ENCODE measurements around the gene COL6A1. TPM values are rescaled to one million over a fixed set of nuclear protein-coding genes. Genes with fewer than 3 reads are reported as not detected.

The COL6A1 gene
- total and polyA plus RNA-seq, 2 experiments from 2014 or later, result 296 to 592 TPM

- H4K20me1 ChIP-seq (ENCODE audit: insufficient read depth, poor library complexity, severe bottlenecking), result no peaks in the 10 kb centered on the region
- H3K79me2 ChIP-seq, result peaks cover 11% of the 10 kb centered on the region
- no peak for DNase-seq (ENCODE audit: low spot score)
- no peak overlapping the region for H3K4me2 ChIP-seq
- no peaks in the 10 kb centered on the region for H3K36me3 ChIP-seq (replicated peaks; ENCODE audit: insufficient read depth, low read depth)
- WGBS (ENCODE audit: low lambda C conversion rate, missing lambda C conversion rate), result 93% methylated on average over 20 of the region's 32 CpGs
- H3K4me1 ChIP-seq (ENCODE audit: insufficient read depth), result no peaks in the 10 kb centered on the region
- H3K27ac ChIP-seq, result no peak overlapping the region
- H3K9me3 ChIP-seq (ENCODE audit: low read depth), result no peaks in the 10 kb centered on the region
- no peaks in the 10 kb centered on the region for H3K27me3 ChIP-seq
- TF ChIP-seq CTCF (IDR thresholded peaks at IDR 0.05; ENCODE audit: poor library complexity), result no peak
- no peak for TF ChIP-seq EZH2phosphoT487 (IDR thresholded peaks at IDR 0.05; ENCODE audit: low read depth, severe bottlenecking, unreplicated experiment)
- TF ChIP-seq EZH2 (IDR thresholded peaks at IDR 0.05; ENCODE audit: borderline replicate concordance), result no peak
- H3K4me3 ChIP-seq, result no peak overlapping the region
- H2AFZ ChIP-seq, result no peak overlapping the region
- no peaks in the 10 kb centered on the region for H3K9me2 ChIP-seq (replicated peaks; ENCODE audit: insufficient read depth)
These were observed 7.9 kb downstream of the COL6A1 start for GRCh38 chr21:45989355-45990048.

- WGBS (ENCODE audit: low lambda C conversion rate, missing lambda C conversion rate), result 92% methylated on average over 16 of the region's 30 CpGs
- Histone ChIP-seq H3K4me2 (no peak overlapping the region), H4K20me1 (ENCODE audit: insufficient read depth, poor library complexity, severe bottlenecking) (no peaks in the 10 kb centered on the region), H3K9me3 (ENCODE audit: low read depth) (no peaks in the 10 kb centered on the region), H3K4me1 (ENCODE audit: insufficient read depth) (peaks cover 4% of the 10 kb centered on the region), H3K4me3 (no peak overlapping the region), H3K79me2 (peaks cover 4% of the 10 kb centered on the region), H2AFZ (no peak overlapping the region), H3K27me3 (no peaks in the 10 kb centered on the region), H3K36me3 (replicated peaks; ENCODE audit: insufficient read depth, low read depth) (no peaks in the 10 kb centered on the region), H3K9me2 (replicated peaks; ENCODE audit: insufficient read depth) (no peaks in the 10 kb centered on the region), H3K27ac (no peak overlapping the region)
- TF ChIP-seq EZH2 (IDR thresholded peaks at IDR 0.05; ENCODE audit: borderline replicate concordance), result no peak
- TF ChIP-seq CTCF (IDR thresholded peaks at IDR 0.05; ENCODE audit: poor library complexity), result no peak
- no peak for DNase-seq (ENCODE audit: low spot score)
These were observed 8.6 kb downstream of the COL6A1 start for GRCh38 chr21:45990049-45990711.

GRCh38 chr21:45990741-45991605, 9.4 kb downstream of the COL6A1 start:
- H3K27me3 ChIP-seq, result no peaks in the 10 kb centered on the region
- H3K9me3 ChIP-seq (ENCODE audit: low read depth), result no peaks in the 10 kb centered on the region
- H3K79me2 ChIP-seq, result no peaks in the 10 kb centered on the region
- H3K9me2 ChIP-seq (replicated peaks; ENCODE audit: insufficient read depth), result no peaks in the 10 kb centered on the region
- H3K27ac ChIP-seq, result no peak overlapping the region
- peaks cover 11% of the 10 kb centered on the region for H3K4me1 ChIP-seq (ENCODE audit: insufficient read depth)
- H3K4me3 ChIP-seq, result no peak overlapping the region
- H4K20me1 ChIP-seq (ENCODE audit: insufficient read depth, poor library complexity, severe bottlenecking), result no peaks in the 10 kb centered on the region
- WGBS (ENCODE audit: low lambda C conversion rate, missing lambda C conversion rate), result 93% methylated on average over 29 of the region's 45 CpGs
- no peak overlapping the region for H2AFZ ChIP-seq
- no peaks in the 10 kb centered on the region for H3K36me3 ChIP-seq (replicated peaks; ENCODE audit: insufficient read depth, low read depth)
- no peak for DNase-seq (ENCODE audit: low spot score)
- H3K4me2 ChIP-seq, result no peak overlapping the region
- TF ChIP-seq EZH2phosphoT487 (IDR thresholded peaks at IDR 0.05; ENCODE audit: low read depth, severe bottlenecking, unreplicated experiment) (no peak), EZH2 (IDR thresholded peaks at IDR 0.05; ENCODE audit: borderline replicate concordance) (no peak), CTCF (IDR thresholded peaks at IDR 0.05; ENCODE audit: poor library complexity) (no peak)

All from hepatocyte (in vitro differentiated cells).